T-cell (primary cell): Measurements from ENCODE around the gene RPRML. TPM values are rescaled to one million over a fixed set of nuclear protein-coding genes. Genes with fewer than 3 reads are reported as not detected.

Source experiments
- ATAC-seq, 4 experiments: fragments of 200-7000 bp in 3 of 4; fragments of 150-1000 bp in 1 of 4; cut with Tn5 transposase; replicated peaks in 1 of 4; 1 replicate in 3 of 4; 2 replicates in 1 of 4; pipeline ENCODE4 v1.10.0; 2021; ENCODE audit warnings: moderate library complexity in 3 of 4, mild to moderate bottlenecking in 2 of 4, moderate number of reproducible peaks in 1 of 4
- CTCF ChIA-PET, 2 donors: fragments of 300-600 bp; sonication (Branson Sonifier 250); formaldehyde crosslinking; loops; one replicate each; lab custom pipeline; 2022; ENCODE audit warnings: antibody characterized with exemption in 2 of 2; lab: Charles Lee
- POLR2A ChIA-PET, 2 donors: fragments of 300-600 bp; sonication (Branson Sonifier 250); formaldehyde crosslinking; loops; one replicate each; lab custom pipeline; 2022; ENCODE audit warnings: antibody characterized with exemption in 2 of 2; lab: Charles Lee
- DNase-seq, 35 experiments: peaks; one replicate each; pipeline versions ENCODE4 v3.0.0 to v3.0.0-alpha.2; 2013 to 2023
- H3K27ac ChIP-seq: one replicate; pipeline ENCODE4 v1.5.1; 2013; ENCODE audit warnings: low read length
- H3K27me3 ChIP-seq, 2 experiments: replicated peaks in 1 of 2; 1 replicate in 1 of 2; 2 replicates in 1 of 2; pipeline versions ENCODE4 v1.6.1 to v1.7.0; 2013; ENCODE audit warnings: low read length in 1 of 2, mixed read lengths in 1 of 2; ENCODE audit not compliant: control insufficient read depth in 2 of 2, insufficient read depth in 2 of 2; ENCODE audit errors: extremely low read depth in 1 of 2
- H3K36me3 ChIP-seq, 2 donors: 1 replicate in 1 of 2; 2 replicates in 1 of 2; pipeline versions ENCODE4 v1.6.1 to v1.7.0; 2013; ENCODE audit warnings: low read length in 1 of 2; ENCODE audit not compliant: control insufficient read depth in 2 of 2, insufficient read depth in 1 of 2; ENCODE audit errors: extremely low read depth in 1 of 2
- H3K4me1 ChIP-seq, 2 experiments: 1 replicate in 1 of 2; 2 replicates in 1 of 2; pipeline versions ENCODE4 v1.6.1 to v1.7.0; 2013; ENCODE audit warnings: low read length in 2 of 2, mixed read lengths in 1 of 2; ENCODE audit not compliant: insufficient read depth in 2 of 2, control insufficient read depth in 1 of 2; ENCODE audit errors: extremely low read depth in 1 of 2
- H3K4me3 ChIP-seq, 2 donors: 1 replicate in 1 of 2; 2 replicates in 1 of 2; pipeline versions ENCODE4 v1.5.1 to v1.7.0; 2013; ENCODE audit warnings: mild to moderate bottlenecking in 2 of 2, low read length in 1 of 2, moderate library complexity in 1 of 2; ENCODE audit not compliant: control insufficient read depth in 1 of 2; ENCODE audit errors: extremely low read depth in 1 of 2
- H3K9me3 ChIP-seq: 2 replicates; pipeline ENCODE4 v1.7.0; 2013
- H3K27ac Mint-ChIP-seq, 2 donors: one replicate each; pipeline ENCODE4 v1.8.0; 2020 to 2021; ENCODE audit warnings: mild to moderate bottlenecking in 2 of 2, mixed read lengths in 2 of 2
- H3K27me3 Mint-ChIP-seq, 2 donors: one replicate each; pipeline ENCODE4 v1.8.0; 2021 to 2022; ENCODE audit warnings: mixed read lengths in 2 of 2
- H3K36me3 Mint-ChIP-seq: one replicate; pipeline ENCODE4 v1.8.0; 2021; ENCODE audit warnings: mixed read lengths
- H3K4me1 Mint-ChIP-seq, 3 donors: one replicate each; pipeline ENCODE4 v1.8.0; 2020 to 2022; ENCODE audit warnings: mixed read lengths in 3 of 3, mild to moderate bottlenecking in 1 of 3
- H3K4me3 Mint-ChIP-seq, 3 donors: one replicate each; pipeline ENCODE4 v1.8.0; 2020 to 2022; ENCODE audit warnings: mild to moderate bottlenecking in 3 of 3, mixed read lengths in 3 of 3, moderate library complexity in 3 of 3
- H3K9me3 Mint-ChIP-seq, 3 donors: one replicate each; pipeline ENCODE4 v1.8.0; 2020 to 2022; ENCODE audit warnings: mixed read lengths in 3 of 3
- WGBS: methylation state at CpG from one replicate; pipeline ENCODE4 v1.1.5; 2013; ENCODE audit warnings: missing lambda C conversion rate; ENCODE audit not compliant: insufficient coverage; 5-methylcytosine and 5-hydroxymethylcytosine counted together
- total RNA-seq, 35 experiments: library from RNA in 6 of 35; stranded (reverse) in 6 of 35; fragments of 120-200 nt in 1 of 35; gene quantifications; one replicate each; pipeline versions ENCODE4 v1.2.1 to v1.2.4 and lab custom pipeline; 2013 to 2026

Gene RPRML
- total RNA-seq, 5 donors from 2014 or later (not counting 1 experiment from before 2014, with no cell fraction given), result not detected

DNA sequence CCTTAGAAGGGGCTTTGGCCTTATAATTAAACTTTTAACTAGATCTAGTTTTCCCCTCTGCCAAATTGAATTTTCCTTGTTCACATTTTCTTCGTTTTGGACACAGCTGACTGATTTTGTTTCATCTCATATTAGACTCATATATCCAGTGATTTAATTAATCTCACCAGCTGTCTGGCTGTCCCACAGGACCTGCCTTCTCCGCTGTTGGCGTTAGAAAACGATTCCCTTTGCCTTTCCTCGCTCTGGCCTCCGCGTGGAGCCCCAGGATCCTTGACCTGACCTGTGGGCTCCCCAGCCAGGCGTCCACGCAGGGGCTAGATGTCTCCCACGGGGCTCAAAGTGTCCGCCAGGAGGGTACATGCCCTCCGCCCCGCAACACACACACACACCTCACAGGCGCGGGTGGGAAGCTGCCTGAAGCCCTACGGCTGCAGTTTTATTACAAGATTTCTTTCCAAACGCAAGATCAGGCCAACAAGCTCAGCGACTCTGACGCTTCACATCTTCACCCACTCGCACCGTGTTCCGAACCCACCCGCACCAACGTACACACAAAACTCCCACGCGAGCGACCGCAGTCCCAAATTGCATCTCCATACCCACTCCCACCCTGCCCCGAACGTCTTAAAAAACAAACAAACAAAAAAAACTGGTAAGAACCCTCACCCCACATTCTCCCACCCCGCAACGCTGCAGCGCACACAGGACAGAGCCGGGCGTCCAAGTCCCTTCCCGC is 1.1 kb downstream of the RPRML start:
- Mint-ChIP-seq H3K9me3 (no peaks in the 10 kb centered on the region), H3K4me1 (peaks cover 11 to 18% (median 14%) of the 10 kb centered on the region in 3 donors), H3K27me3 (peaks cover 40 to 54% of the 10 kb centered on the region in 2 donors), H3K4me3 (peak overlapping the region; percentile 72 to 86 (median 83)), H3K27ac (no peak overlapping the region), H3K36me3 (peaks cover 12% of the 10 kb centered on the region)
- ATAC-seq (no peak), DNase-seq (no peak)
- Histone ChIP-seq H3K27ac (no peak overlapping the region), H3K4me1 (peaks cover 0 to 14% of the 10 kb centered on the region in 2 experiments), H3K4me3 (peak overlapping the region in 1 of 2 donors; percentile 61), H3K9me3 (no peaks in the 10 kb centered on the region), H3K36me3 (no peaks in the 10 kb centered on the region), H3K27me3 (peaks cover 3 to 52% of the 10 kb centered on the region in 2 experiments)
- 30% methylated on average over 34 of the region's 36 CpGs for WGBS
- ChIA-PET CTCF (no interaction called here), POLR2A (no interaction called here)

DNA sequence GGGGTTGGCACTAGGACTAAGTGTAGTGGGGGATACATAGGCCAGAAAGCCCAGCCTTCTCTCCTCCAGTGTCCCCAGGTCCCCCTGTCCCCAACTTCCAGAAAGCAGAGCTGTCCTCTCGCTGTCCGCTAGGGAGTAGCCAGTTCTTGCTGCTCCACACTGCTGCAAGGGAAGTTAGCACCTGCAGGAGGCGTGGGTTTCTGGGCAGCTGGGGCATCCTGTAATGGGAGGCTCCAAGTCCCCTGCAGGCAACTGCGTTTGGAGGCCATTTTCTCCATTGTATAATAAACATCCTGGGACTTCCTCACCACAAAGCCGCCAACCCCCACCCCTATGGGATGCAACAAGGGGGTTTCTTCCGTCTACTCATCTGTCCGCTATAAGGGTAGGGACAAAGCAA is 1.7 kb downstream of the RPRML start:
- Mint-ChIP-seq H3K9me3 (no peaks in the 10 kb centered on the region), H3K27ac (no peak overlapping the region), H3K4me3 (peak overlapping the region; percentile 72 to 86 (median 83)), H3K27me3 (peaks cover 36 to 50% of the 10 kb centered on the region in 2 donors), H3K4me1 (peaks cover 11 to 18% (median 14%) of the 10 kb centered on the region in 3 donors), H3K36me3 (peaks cover 12% of the 10 kb centered on the region)
- ATAC-seq (no peak), DNase-seq (no peak)
- WGBS, result 80% methylated on average over 1 of the region's 7 CpGs
- Histone ChIP-seq H3K36me3 (no peaks in the 10 kb centered on the region), H3K27ac (no peak overlapping the region), H3K4me3 (no peak overlapping the region), H3K4me1 (peaks cover 0 to 14% of the 10 kb centered on the region in 2 experiments), H3K27me3 (peaks cover 3 to 52% of the 10 kb centered on the region in 2 experiments), H3K9me3 (no peaks in the 10 kb centered on the region)
- ChIA-PET POLR2A (interaction anchor here in 1 of 2 donors (0.5 kb wide), 1 partner anchor 359 kb away, joined by 7 read pairs; no protein-coding TSS in a partner anchor), CTCF (no interaction called here)

DNA sequence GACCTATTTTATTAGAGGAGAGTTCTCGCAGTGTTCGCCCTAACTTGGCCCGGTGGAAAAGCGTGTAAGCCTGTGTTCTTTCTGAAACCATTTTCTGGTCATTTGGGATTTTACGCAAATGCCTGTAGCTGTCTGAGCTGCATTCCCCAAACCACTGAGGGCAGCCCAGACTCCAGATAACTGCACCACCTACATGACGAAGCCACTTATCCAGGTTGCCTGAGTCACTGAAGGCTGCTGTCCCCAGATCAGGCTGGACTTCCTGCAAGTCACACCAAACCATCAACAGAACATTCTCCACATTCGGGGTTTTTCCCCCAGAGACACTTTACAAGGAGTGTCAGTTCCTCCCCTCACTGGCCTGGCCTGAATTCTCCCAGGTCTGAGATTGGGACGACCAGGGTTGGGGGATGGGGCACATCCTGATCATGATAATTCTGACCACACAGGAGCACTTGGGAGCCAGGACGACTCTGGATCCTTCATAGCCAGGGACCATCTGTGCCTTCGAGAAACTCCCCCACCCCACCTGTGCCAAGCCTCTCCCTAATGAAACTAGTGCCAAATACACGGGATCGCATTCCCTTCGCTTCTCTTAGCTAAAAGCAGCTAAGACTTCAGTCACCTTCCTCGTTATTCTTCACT is 2.3 kb downstream of the RPRML start:
- H3K4me1 ChIP-seq, result peaks cover 0 to 14% of the 10 kb centered on the region in 2 experiments
- no peaks in the 10 kb centered on the region for H3K36me3 ChIP-seq
- H3K4me3 Mint-ChIP-seq, result no peak overlapping the region
- H3K27ac ChIP-seq, result no peak overlapping the region
- no peak overlapping the region for H3K4me3 ChIP-seq
- peaks cover 3 to 49% of the 10 kb centered on the region in 2 experiments for H3K27me3 ChIP-seq
- 89% methylated on average over 6 of the region's 14 CpGs for WGBS
- peaks cover 36 to 47% of the 10 kb centered on the region in 2 donors for H3K27me3 Mint-ChIP-seq
- H3K9me3 ChIP-seq, result no peaks in the 10 kb centered on the region
- H3K36me3 Mint-ChIP-seq, result peaks cover 12% of the 10 kb centered on the region
- CTCF ChIA-PET, result no interaction called here
- H3K4me1 Mint-ChIP-seq, result peaks cover 11 to 18% (median 14%) of the 10 kb centered on the region in 3 donors
- DNase-seq (no peak), ATAC-seq (no peak)
- no peak overlapping the region for H3K27ac Mint-ChIP-seq
- POLR2A ChIA-PET, result interaction anchor here in 1 of 2 donors (0.5 kb wide), 1 partner anchor 359 kb away, joined by 7 read pairs; no protein-coding TSS in a partner anchor
- H3K9me3 Mint-ChIP-seq, result no peaks in the 10 kb centered on the region

DNA sequence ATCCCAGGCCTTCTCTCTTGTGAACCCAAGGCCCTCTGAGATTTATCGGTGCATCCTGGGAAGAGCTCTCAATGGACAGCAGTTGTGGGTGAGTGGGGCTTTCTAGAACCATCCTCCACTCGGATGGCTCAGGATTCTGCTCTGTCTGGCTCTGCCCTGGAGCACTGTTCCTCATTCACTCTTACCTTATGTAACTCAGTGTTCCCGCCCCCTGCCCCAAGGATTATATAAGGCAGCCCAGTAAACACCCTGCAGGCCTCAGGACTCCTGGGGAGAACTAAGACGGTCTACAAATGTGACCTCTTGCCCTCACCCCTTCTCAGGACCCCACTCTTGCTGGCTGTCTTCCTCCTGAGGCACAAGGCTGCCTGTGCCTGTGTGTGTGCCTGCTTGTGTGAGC is 3.8 kb downstream of the RPRML start:
- peaks cover 17% of the 10 kb centered on the region for H3K36me3 Mint-ChIP-seq
- peaks cover 0 to 14% of the 10 kb centered on the region in 2 experiments for H3K4me1 ChIP-seq
- H3K27me3 ChIP-seq, result peaks cover 3 to 40% of the 10 kb centered on the region in 2 experiments
- ATAC-seq (no peak), DNase-seq (no peak)
- H3K9me3 Mint-ChIP-seq, result no peaks in the 10 kb centered on the region
- no peak overlapping the region for H3K4me3 Mint-ChIP-seq
- H3K4me1 Mint-ChIP-seq, result peaks cover 11 to 16% (median 14%) of the 10 kb centered on the region in 3 donors
- H3K27me3 Mint-ChIP-seq, result peaks cover 32 to 38% of the 10 kb centered on the region in 2 donors
- ChIA-PET POLR2A (interaction anchor here in 1 of 2 donors (0.6 kb wide), 1 partner anchor 1183 kb away, joined by 3 read pairs; no protein-coding TSS in a partner anchor), CTCF (interaction anchor here in 1 of 2 donors (0.6 kb wide), 1 partner anchor 10 kb away, joined by 3 read pairs; no protein-coding TSS in a partner anchor)
- no peak overlapping the region for H3K27ac ChIP-seq
- H3K36me3 ChIP-seq, result no peaks in the 10 kb centered on the region
- H3K9me3 ChIP-seq, result no peaks in the 10 kb centered on the region
- no peak overlapping the region for H3K4me3 ChIP-seq
- no CpG with 5 or more reads among the region's 4 CpGs for WGBS
- H3K27ac Mint-ChIP-seq, result no peak overlapping the region

DNA sequence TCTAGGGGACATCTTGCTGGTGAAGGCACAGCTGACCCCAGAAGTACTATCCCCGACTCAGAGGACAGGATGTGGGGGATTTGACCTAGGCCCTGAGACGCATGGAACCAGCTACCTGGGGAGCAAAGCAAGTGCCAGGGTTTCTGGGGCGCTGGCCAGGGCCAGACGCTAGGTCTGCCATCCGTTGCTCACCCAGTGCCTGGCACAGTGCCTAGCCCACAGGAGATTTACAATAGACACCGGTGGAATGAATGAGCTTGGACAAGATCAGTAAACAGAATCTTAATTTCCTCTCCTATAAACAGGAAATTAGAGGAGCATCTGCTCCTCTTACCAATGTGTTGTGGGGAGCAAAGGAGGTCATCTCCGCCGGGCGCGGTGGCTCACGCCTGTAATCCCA is 5.0 kb downstream of the RPRML start:
- H3K9me3 ChIP-seq, result no peaks in the 10 kb centered on the region
- CTCF ChIA-PET, result interaction anchor here in 1 of 2 donors (0.6 kb wide), 1 partner anchor 10 kb away, joined by 5 read pairs; no protein-coding TSS in a partner anchor
- no peak overlapping the region for H3K27ac Mint-ChIP-seq
- no peak overlapping the region for H3K4me3 Mint-ChIP-seq
- H3K36me3 Mint-ChIP-seq, result peaks cover 20% of the 10 kb centered on the region
- POLR2A ChIA-PET, result no interaction called here
- peaks cover 7% of the 10 kb centered on the region in 3 donors for H3K4me1 Mint-ChIP-seq
- H3K27me3 Mint-ChIP-seq, result peaks cover 23 to 32% of the 10 kb centered on the region in 2 donors
- peaks cover 3 to 36% of the 10 kb centered on the region in 2 experiments for H3K27me3 ChIP-seq
- WGBS, result 75% methylated on average over 5 of the region's 11 CpGs
- peaks cover 0 to 9% of the 10 kb centered on the region in 2 experiments for H3K4me1 ChIP-seq
- ATAC-seq, result no peak
- no peak overlapping the region for H3K4me3 ChIP-seq
- H3K27ac ChIP-seq, result no peak overlapping the region
- DNase-seq, result no peak
- H3K36me3 ChIP-seq, result no peaks in the 10 kb centered on the region
- H3K9me3 Mint-ChIP-seq, result no peaks in the 10 kb centered on the region

DNA sequence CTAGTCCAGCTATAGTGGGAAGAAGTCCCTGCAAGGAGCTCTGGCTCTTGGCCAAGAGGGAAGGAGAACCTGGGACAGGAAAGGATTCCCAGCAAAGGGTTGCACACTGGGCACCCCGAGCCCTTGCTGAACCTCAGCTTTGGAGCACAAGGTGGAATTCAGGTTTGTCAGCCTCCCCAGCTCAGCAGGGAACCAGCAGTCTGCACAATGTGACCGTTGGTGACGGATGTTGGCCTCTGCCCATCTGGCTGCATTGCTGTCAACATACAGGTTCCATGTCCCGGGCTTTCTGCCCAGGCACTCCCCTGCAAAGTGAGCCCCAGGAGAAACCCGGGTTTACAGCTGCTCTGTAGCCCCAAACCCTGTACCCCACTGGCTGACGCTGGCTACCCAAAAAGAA is 6.7 kb downstream of the RPRML start:
- Mint-ChIP-seq H3K27me3 (peaks cover 15 to 23% of the 10 kb centered on the region in 2 donors), H3K27ac (no peak overlapping the region), H3K9me3 (no peaks in the 10 kb centered on the region), H3K36me3 (peaks cover 35% of the 10 kb centered on the region), H3K4me3 (no peak overlapping the region), H3K4me1 (no peaks in the 10 kb centered on the region)
- Histone ChIP-seq H3K9me3 (no peaks in the 10 kb centered on the region), H3K27me3 (peaks cover 2 to 21% of the 10 kb centered on the region in 2 experiments), H3K36me3 (no peaks in the 10 kb centered on the region), H3K4me1 (no peaks in the 10 kb centered on the region), H3K4me3 (no peak overlapping the region), H3K27ac (no peak overlapping the region)
- DNase-seq (no peak), ATAC-seq (no peak)
- CTCF ChIA-PET, result no interaction called here
- WGBS, result 73% methylated on average over 6 of the region's 6 CpGs
- POLR2A ChIA-PET, result no interaction called here
